ENCODE data around the gene ACAD10. TPM values are rescaled to one million over a fixed set of nuclear protein-coding genes. Genes with fewer than 3 reads are reported as not detected.

The ACAD10 gene
- total and polyA plus RNA-seq, 10 of the 15 experiments (the other 5 are each of a cell fraction or from before 2014, with no cell fraction given) = 2.9 to 21.9 (median 17.5) TPM

GRCh38 chr12:111640506-111640905 lies 45.3 kb upstream of the ACAD10 start:
- SMC1A ChIA-PET (ENCODE audit: uncharacterized antibody, unreplicated experiment) = no interaction called here
- CTCF ChIA-PET = no interaction called here
- no peaks in the 10 kb centered on the region for H4K20me1 ChIP-seq (ENCODE audit: control insufficient read depth, insufficient read depth)
- H3K27me3 ChIP-seq (replicated peaks in 1 of 2; ENCODE audit: control insufficient read depth in 2 of 2, insufficient read depth in 2 of 2, low read length in 1 of 2) = no peaks in the 10 kb centered on the region
- no peak overlapping the region for H3K4me3 ChIP-seq
- H3K4me1 ChIP-seq (ENCODE audit: control insufficient read depth, insufficient read depth, low read length) = no peaks in the 10 kb centered on the region
- H3K36me3 ChIP-seq (ENCODE audit: control insufficient read depth in 2 of 2, insufficient read depth in 2 of 2, low read length in 1 of 2) = peaks cover 6 to 18% of the 10 kb centered on the region in 2 experiments
- H3K27ac ChIP-seq (ENCODE audit: control insufficient read depth, insufficient read depth) = no peak overlapping the region
- no TSS peak for BruUV-seq (replicated peaks)
- H3K9me3 ChIP-seq (replicated peaks; ENCODE audit: control insufficient read depth, insufficient read depth, low read length) = no peaks in the 10 kb centered on the region
- no peaks in the 10 kb centered on the region for H3K79me2 ChIP-seq (ENCODE audit: control insufficient read depth, insufficient read depth, low read length)
- WGBS (ENCODE audit: insufficient coverage, insufficient replicate concordance, low lambda C conversion rate, missing lambda C conversion rate) = 76% methylated on average over 5 of the region's 5 CpGs
- no peak for ATAC-seq
- FAIRE-seq = no peak
- no peak for DNase-seq (ENCODE audit: low read depth, low spot score)
- in situ Hi-C loops (cut with MboI) = no loop called here
- RAD21 ChIA-PET (ENCODE audit: unreplicated experiment) = no interaction called here
- no peak overlapping the region for H3K9ac ChIP-seq (ENCODE audit: control insufficient read depth, insufficient read depth, low read length)
- POLR2A ChIA-PET = no interaction called here
- no peak overlapping the region for H3K4me2 ChIP-seq (ENCODE audit: control insufficient read depth, insufficient read depth)
- TF ChIP-seq RB1 (IDR thresholded peaks at IDR 0.05; ENCODE audit: borderline replicate concordance) (no peak), ZNF384 (IDR thresholded peaks at IDR 0.05; ENCODE audit: borderline replicate concordance, low read depth, low read length) (no peak), POLR2AphosphoS2 (IDR thresholded peaks at IDR 0.05; ENCODE audit: low read depth, low read length) (no peak), MLLT1 (IDR thresholded peaks at IDR 0.05) (no peak), ETV6 (conservative IDR thresholded peaks at IDR 0.05 in 1 of 2, IDR thresholded peaks at IDR 0.05 in 1 of 2; ENCODE audit: borderline replicate concordance in 1 of 2, low read depth in 1 of 2) (no peak), SP1 (IDR thresholded peaks at IDR 0.05; ENCODE audit: low read depth, low read length) (no peak), ASH2L (IDR thresholded peaks at IDR 0.05; ENCODE audit: borderline replicate concordance, low read depth) (no peak)
- H2AFZ ChIP-seq (ENCODE audit: control insufficient read depth, low read depth, low read length) = no peak overlapping the region
- intact Hi-C loops (cut with micrococcal nuclease; ENCODE audit: unreplicated experiment) = no loop called here
